NOMO-1 (cell line): ENCODE results near the gene BNC2.

Source experiments
- DNase-seq, 2 experiments: peaks; one replicate each; lab custom pipeline; 2025; ENCODE audit not compliant: unreplicated experiment in 2 of 2; lab: John Stamatoyannopoulos, UW

The BNC2 gene

DNA sequence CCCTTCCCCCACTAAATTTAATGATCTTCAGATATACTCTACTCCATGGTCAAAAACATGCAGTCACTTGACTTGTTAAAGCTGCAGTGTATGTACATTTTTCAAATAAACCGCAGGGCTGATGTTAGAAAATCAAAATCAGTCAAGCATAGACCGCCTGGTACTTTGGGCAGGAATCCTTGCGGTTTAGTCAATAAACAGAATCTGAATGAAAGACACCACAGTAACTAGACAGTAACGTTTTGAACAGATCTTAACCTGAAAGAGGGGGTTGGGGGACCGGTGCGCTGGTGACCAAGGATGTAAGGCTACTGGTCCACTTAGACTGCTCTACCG is 188.8 kb downstream of the BNC2 start:
- no peak for DNase-seq

DNA sequence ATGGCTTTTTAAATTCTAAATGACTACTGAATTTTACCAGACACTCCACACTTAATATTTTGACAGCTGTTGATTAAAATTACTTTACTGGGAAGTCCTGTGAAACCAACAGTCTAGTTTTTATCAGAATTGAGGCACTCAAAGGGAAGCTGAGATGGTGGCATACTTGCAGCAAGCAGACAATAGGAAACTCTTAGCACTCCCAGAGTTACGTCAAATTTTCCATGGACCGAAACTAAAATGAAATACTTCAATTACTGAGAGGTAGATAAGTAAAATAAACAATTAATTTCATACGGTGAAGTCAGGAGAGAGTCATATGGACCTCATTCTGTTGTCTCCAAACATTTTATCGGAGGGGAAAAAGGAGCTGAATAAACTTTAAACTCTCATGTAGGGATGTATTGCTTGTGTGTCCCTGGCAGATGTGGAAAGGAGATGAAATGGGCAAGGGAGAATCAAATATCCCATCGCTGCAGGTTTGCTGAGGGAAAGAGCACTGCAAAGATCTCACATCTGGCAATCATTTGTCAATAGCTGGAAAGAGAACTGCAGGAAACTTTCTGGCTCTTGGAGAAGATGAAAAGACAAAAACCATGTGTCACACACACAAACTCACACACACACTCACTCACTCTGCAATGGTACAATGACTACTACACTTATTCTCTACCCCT is 189.4 kb downstream of the BNC2 start:
- no peak for DNase-seq

DNA sequence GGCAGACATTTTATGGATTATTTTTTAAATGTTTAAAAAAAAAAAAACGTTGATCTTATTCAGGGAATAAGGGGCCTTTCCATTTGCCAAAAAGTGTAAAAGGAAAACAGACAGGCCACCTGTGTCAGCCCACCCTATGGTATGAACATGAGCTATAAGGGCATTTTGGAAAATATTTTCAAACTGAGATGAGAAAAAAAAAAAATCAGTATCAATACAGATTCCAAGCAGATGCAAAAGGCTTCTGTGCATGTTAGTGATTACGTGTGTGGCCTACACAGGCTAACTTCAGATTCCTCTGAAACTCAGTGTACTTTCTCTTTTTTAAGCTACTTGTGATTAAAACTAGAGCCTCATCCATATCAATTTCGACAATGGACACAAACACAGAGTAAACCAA is 189.9 kb downstream of the BNC2 start:
- no peak for DNase-seq

DNA sequence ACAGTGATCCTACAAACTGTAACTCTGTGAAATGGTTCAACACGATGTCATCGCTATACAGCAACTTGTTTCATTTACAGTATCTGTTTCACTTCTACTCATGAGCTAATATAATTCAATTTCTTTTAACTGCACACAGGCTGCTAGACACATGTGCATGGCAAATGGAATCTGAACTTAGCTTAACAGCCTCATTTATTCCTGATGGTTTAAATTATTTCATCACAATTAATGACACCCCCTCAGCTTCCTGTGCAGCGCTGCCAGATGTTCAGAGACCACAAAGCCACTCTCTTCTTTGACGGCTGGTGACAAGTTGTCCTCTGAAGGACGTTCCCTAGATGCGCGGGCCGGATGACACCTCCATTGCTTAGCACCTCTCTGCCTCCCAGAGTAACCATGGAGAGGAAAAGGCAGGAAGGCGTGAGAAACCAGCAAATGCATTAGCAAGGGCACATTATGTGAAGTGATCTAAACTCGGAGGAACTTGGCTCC is 191.1 kb downstream of the BNC2 start:
- DNase-seq: no peak

DNA sequence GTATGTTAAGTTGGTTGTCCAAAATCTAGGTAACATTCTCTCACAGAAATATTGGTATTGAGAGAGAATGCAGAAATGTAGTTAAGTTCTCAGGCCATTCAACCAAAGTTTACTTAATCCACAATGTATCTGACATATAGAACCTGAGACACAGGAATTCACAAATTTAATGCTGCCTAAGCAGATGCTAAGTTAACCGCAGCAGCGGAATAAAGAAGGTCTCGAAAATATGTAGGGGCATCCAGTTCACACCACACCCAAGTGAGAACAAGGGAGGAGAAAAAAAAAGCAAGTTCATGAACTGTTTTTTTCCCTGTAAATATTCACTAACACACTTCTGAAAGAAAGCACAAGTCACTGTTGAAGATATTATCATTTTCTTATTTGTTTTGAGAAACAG is 194.0 kb downstream of the BNC2 start:
- DNase-seq: no peak

DNA sequence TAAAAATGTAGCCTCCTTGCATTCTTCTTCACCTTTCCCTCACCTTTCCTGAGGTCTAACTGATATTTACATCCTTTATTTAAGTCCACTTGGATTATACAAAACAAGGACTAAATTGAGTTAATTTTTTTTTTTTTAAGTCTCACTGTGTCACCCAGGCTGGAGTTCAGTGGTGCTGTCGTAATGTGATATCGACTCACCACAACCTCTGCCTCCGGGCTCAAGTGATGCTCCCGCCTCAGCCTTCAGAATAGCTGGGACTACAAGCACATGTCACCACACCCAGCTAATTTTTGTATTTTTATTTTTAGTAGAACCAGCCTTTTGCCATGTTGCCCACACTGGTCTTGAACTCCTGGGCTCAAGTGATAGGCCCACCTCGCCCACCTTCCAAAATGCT is 195.3 kb downstream of the BNC2 start:
- DNase-seq: no peak

DNA sequence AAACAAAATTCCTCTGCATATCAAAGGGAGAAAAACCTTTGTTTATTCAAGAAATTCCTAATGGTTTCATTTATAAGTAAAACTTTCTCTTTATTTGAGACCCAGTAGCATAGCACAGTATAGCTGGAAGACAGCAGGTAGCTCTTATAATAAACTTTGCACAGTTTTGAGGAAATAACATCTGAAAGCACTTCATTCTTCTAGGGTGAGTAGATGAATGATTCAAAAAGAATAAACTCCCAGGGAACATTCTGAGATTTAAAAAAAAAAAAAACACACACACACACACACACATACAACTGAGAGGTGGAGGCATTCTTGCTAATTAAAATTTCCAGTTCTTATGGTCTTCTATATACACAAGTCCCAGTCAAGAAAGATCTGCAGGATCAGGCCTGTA is 197.3 kb downstream of the BNC2 start:
- DNase-seq: no peak

DNA sequence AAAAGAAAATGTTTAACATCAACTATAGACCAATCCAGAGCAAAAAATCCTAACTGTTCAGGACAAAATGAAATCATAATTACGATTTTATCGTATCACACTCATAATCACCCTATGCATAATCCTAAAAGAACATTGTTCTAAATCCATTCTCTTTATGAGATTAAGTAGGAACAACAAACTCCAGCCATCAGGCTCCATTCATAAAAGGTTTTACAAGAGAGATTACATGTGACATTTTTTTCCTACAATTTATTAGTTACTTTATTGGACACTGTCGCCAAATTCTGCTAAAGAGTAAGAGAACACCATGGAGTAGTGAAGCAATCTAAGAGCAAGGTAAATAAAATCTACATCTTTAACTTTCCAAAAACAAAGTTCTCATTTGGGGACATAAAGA is 198.0 kb downstream of the BNC2 start:
- DNase-seq: no peak

DNA sequence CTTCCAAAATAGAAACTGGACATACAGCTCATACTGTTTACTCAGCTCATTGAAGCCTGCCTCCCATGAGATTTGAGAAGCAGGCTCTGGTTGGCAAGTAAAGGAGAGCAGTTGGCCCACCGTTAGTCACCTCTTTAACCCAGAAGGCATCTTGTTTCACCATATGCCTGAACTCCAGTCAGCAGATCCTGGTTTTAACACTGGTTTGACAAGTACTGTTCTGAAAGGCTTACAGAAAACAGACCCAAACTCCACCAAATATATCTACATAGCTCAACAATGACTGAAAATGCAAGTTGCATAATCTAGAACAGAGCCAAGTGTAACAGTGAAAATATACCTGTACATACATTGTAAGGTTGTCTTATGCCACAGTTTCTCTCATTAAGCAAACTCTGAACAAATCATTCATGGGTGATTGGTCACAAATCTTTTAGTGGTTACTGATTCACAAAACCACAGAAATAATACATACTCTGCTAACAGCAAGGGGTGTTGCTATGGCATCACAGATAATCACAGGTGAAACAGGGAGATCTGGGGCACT is 198.8 kb downstream of the BNC2 start:
- DNase-seq: no peak

DNA sequence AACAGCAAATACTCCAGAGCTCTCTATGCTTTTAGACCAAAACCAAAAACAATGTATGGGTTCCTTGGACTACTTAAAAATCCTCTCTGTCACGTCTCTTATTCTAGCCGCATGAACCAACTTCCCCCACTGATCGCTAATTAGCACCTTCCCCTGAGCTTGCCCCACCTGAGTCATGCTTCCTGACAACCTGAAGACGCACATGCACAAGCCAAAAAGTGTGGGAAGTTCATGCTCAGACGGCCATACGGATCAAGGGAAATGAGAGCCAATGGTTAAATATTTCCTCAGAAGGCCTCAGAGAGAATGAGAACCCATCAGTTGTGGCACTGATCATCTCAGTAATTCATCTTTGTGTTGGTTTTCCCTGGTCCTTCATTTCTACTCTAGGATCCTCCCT is 199.7 kb downstream of the BNC2 start:
- no peak for DNase-seq

DNA sequence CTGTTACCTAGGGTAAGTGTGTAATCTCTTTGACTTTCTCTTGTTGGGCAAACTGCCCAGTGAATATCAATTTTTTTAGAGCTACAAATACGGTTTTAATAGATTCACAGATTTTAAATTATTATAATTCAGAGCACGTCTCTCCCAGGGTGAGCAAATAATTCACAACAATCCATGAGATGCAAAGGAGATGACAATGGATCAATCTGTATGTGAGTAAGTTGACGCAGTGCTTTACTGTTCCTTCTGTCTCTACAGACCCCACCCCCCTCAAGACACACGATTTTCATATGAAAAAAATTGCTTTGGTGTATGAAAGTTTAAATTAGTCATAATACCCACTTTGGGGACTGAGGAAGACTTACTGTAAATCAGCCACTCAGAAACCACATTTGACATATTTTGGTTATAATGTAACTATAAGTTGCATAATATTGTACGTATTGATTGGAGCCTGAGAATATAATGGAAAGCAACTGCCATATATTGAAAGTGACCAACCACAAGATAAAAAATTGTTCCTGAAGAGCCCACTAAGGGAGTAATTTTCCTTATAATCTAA is 201.7 kb downstream of the BNC2 start:
- no peak for DNase-seq

DNA sequence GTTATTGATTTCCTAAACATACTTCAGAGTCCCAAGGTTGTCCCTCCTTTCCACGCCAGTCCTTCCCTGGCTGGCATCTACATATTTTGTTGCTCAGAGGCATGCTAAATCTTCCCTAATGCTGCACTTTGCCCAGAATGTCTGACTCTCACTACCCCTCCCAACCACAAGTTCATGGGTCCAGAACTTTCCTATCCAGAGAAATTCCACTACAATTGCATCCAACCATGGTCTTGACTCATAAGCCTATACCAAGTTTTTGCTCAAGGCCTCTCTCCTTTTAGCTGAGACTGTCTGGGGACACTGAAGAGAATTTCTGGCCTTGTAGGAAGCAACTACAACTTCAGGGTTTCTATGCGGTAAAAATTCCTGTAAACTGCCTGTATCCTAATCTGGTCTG is 206.3 kb downstream of the BNC2 start:
- DNase-seq: no peak

DNA sequence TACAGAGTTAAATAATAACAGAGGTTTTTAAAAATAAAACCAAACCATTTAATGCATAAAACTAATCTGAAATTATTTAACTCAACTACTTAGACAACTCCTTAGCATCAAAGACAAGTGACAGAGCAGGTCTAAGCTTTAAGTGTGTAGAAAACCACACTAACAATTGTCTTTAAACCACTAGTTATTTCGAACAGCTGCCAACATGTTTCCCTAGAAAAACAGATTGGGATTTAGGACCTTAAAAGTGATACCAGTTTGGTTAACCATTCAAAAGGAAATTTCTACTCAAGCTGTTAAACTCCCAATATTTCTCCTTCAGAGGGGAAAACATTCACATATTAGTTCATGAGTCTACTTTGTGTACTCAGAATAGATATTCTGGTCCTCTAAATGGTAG is 208.7 kb downstream of the BNC2 start:
- no peak for DNase-seq

DNA sequence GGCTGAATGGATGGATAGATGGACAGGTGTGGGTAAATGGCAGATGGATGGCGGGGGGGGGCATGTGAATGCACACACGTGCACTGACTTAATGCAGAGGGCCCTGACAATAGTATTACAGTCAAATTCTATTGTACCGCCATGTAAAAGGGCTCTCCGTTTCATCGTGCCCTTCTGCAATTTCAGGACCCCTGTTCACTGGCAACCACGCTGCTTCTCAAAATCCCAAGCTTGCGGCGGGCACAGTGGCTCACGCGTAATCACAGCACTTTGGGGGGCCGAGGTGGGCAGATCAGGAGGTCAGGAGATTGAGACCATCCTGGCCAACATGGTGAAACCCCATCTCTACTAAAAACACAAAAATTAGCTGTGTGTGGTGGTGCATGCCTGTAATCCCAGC is 211.4 kb downstream of the BNC2 start:
- DNase-seq: no peak

DNA sequence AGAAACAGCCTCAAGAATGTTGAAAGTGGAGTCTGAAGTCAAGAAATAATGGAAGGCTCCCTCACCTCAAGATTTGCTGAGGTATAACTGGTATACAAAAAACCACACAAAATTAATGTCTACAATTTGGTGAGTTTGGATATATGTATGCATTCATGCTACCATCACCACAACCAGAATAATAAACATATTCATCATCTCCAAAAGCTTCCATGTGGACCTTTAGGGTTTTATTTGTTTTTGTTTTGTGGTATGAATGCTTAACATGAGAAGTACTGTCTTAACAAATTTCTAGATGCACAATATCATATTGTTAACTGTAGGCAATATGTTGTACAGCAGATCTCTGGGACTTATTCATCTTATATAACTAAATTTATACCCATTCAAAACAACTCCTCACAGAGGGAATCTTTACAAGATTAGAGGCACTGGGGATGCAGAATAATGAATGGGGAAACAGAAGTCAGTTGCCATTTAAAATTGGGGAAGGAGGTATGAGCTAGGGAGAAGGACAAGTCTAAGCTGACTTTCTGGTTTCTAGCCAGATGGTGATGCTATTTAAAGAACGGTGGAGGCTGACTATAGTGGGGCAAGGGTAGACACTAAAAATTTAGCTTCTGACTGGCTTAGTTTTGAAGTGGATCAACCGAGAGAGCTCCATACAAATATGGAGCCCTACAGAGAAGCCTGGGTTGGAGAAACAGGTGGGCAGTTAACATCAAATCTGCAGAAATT is 213.9 kb downstream of the BNC2 start:
- DNase-seq: no peak

DNA sequence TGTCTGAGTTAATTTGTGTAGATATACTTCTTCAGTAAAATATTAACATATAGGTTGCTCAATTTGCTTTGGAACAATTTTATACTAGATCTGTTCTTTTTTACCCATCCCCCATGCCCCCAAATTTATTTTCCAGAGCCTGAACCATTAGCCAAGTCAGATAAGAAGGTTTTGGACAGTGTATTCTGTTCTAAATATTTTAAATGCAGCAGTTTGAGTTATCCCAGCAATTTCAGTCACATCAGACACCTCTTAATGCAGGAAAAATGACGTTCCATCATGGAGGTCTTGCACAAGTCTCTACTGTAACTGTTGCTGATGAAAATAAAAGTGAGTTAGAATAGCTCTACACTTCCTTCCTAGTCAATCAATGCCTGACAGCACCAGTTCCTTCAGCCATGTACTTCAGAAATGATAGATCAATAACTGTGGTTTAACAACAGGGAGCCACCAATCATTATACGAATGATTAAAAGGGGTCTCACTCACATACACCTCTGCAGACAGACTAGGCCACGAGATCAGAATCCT is 215.8 kb downstream of the BNC2 start:
- no peak for DNase-seq

DNA sequence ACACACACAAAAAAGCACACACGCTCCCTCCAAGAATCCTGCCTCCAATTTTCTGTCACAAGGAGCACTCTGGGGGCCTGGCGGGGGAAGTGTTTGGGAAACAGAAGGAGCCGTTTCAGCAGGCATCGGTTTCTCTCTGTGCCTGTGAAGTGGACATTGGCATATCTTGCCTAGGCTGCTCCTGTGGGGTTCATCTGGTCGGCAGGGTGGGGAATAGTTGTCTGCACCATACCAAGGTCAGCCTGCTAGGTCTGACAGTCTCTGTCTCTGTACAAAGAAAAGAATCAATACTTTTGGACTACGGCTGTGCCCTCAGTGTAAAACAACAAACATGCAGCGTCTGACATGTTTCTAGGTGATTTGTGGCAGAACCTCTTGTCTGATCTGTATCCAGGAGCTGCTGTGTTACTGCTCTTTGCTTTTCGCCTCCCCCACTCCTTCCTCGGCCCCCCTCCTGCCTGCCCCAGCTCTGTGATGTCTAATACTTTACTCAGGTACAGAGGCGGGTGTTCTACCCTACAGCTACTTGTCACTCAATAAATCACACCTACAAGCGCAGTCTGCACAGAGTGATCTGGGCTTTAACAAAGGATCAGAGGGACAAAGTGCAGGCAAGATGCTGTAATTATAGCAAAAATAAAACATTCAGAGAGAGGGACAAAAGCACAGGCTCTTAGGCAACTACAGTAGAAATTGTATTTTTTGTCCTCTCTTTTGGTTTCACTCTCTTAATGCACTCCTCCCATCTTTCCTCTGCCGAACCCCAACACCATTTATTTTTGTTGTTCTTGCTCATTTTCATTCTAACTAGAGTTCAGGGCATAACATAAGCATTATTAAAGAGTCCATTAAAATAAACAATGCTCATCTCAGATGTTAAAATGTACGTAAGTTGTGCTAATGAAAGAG is 216.7 kb downstream of the BNC2 start:
- DNase-seq: no peak

DNA sequence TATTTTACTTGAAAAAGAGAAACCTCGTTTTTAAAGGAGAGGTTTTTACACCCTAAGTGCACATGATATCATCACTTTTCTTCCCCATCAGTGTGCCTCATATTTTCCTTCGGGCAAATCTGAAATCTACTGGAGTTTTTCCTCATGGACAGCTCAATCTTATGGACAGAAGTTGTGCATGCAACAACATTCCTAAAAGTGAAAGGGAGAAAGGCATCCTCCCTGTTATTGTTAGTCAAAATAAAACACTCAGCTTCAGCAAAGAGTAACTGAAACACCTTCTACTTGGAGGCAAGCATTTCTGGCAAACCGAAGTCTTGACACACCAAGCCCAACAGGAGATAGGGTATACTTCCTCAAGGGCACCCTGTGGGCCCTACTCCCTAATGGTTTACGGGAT is 217.9 kb downstream of the BNC2 start:
- DNase-seq: no peak

DNA sequence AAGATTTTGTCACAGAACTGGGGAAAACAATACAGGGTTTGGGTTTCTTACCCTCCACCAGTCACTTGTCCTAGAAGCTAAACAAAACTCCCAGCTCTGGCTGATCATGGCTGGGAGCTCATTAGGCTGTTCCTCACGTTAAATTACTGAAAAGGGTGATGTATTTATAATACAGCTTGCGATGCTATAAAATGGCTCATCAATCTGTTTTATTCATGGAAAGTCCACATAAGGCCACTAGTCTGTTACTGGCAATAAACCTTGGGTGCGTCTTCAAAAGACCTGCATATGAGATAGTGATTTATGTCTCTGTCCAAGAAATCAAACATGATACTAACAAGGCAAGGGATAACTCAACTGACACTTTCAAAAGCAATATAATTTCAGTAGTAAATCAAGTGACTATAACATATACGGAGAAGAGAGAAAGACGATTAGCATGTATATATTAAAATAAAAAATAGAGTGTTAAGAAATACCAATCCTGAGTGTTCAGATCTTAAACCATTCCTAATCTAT is 219.0 kb downstream of the BNC2 start:
- DNase-seq: no peak

DNA sequence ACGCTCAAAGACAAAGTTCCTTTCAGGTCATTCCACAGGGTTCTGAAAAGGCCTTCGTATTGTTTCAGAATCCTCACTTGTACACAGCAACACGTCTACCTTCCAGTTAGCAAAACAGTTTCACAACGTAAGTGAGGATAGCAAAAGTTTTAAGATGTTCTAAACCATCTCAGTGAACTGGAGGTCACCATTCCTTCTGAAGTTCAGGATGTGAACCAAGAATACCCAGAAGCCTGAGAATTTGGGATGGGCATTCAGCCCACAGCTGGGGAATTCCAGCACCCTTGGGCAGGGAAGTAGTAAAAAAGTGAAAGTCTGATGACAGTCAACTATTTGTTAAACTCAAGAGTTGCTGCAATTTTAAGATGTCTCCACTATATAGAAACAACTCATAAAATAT is 224.5 kb downstream of the BNC2 start:
- no peak for DNase-seq
